NCI-H526 treated with DMSO at 0.1 percent for 48 hours (cell line): ENCODE measurements around the gene CDK6.

ENCODE experiments used
- DNase-seq: peaks from one replicate; lab custom pipeline; 2025; lab: John Stamatoyannopoulos, UW

CDK6 gene

DNA sequence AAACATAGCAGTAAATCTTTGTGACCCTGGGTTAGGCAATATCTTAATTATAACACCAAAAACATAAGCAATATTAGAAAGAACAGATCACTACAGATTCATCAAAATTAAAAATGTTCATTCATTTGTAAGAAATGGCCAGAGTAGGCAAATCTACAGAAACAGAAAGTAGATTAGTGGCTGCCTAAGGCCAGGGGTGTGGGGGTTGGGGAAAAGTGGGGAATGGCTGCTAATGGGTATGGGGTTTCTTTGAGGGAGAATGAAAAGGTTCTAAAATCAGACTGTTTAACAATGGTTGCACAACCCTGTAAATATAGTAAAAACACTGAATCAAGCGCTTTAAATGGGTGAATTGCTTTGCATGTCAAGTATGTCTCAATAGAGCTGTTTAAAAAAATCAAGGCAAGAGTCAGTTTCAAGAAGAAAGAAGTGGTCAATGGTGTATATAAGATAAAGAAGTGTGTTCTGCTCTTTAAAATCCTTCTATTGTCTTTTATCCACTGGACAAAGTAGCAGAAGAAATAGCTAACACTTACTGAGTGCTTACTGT, 42.6 kb downstream of the CDK6 start:
- no peak for DNase-seq

DNA sequence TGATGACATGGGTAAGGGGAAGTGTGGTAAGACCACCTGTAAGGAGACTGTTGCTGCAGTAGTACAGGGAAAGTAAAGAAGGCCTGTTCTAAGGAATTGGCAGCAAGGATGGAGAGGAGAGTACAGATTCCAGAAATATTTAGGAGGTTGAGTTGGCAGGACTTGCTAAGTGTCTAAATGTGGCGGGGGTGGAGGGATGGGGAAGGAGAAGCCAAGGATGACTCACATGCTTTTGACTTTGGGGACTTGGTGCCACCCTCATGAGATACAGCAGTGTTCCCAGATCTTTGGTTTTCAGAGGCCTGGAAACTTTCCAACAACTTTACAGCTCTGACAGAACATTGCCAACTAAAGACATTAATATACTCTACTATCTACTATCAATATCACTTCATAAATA, 45.4 kb downstream of the CDK6 start:
- DNase-seq: no peak

DNA sequence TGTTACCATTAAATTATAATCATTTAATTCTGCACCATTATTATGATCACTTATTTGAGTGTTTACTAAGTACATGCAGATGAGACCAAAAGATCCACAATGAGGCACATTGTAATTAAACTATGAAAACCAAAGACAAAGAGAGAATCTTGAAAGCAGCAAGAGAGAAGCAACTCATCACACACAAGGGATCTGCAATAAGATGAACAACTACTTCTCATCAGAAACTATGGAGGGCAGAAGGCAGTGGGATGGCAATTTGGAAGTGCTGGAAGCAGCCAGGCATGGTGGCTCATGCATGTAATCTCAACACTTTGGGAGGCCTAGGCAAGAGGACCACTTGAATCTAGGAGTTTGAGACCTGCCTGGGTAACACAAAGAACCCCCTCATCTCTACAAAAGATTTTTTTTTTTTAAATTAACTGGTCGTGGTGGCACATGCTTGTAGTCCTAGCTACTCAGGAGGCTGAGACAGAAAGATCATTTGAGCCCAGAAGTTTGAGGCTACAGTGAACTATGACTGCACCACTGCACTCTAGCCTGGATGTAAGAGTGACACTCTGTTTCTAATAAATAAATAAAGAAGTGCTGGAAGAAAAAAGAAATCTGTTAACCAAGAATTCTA, 47.7 kb downstream of the CDK6 start:
- no peak for DNase-seq

DNA sequence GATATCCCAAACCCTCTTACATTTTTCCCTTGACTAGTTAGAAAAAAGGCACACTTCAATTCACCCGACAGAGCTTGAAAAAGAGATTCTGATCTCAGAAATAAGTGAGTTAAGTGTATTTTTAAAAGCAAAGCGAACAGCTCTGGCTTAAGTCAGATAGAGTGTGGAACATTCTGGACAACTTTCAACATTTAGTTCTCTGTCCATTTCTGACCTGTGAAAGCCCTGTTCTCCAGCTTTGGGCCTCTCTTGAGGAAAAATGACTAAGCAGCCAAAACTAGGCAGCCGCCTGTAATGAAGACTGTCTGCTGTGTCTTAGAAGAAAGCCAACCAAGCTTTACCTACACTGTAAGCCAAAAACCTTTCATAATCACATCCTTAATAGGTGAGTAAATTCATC, 50.5 kb downstream of the CDK6 start:
- DNase-seq: no peak

DNA sequence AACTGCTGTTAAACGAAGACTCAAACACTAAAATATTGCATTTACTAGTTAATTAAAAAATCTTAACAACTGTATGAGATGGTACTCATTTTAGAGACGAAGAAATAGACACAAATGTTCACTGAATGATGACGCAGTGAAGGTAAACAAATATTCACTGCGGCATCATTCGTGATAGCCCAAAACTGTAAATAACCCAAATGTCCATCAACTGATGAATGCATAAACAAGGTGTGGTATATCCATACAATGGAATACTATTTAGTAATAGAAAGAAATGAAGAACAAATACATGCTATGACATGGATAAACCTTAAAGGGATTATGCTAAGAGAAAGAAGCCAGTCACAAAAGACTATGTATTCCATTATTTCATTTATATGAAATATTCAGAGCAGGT, 51.4 kb downstream of the CDK6 start:
- DNase-seq: no peak

DNA sequence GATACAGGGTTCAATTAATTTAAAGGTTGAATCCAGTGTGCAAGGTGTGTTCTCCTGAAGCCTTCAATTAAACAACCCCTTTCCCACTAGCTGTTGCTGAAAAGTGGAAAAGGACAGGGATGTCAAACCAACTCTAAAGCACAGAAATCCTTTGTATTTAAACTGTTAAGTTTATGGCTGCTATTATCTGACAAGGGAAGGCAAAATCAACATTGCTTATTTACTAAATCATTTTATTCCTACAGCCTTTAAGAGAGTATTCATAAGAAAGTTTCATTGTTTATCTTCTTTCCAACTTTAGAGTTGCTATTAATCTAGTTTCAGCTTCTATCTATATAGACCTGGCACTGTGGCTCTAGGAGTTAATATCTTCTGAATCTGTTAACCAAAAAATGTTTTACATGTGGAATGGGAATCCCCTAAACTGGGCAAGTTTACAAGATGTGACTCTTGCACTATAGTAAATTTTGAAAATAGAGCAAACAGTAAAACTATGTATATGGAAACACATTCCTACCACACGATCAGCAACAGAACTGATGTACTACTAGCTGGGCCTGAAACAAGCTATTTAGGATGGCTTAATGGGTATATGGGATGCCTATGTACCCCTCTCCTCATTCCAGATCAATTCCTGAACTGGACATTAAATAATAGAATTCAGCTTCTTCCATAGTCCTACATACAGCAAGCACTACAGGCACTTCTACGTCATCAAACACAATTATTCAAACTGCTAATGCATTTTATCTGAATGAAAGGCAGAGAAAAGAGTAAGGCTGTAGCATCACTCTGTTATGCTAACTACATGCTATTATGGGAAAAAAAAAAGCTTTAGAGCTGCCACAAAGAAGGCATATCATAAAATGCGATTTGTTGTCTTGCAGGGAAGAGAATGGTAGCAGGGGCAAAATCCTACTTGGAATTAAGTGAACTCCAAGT, 52.8 kb downstream of the CDK6 start:
- DNase-seq: no peak

DNA sequence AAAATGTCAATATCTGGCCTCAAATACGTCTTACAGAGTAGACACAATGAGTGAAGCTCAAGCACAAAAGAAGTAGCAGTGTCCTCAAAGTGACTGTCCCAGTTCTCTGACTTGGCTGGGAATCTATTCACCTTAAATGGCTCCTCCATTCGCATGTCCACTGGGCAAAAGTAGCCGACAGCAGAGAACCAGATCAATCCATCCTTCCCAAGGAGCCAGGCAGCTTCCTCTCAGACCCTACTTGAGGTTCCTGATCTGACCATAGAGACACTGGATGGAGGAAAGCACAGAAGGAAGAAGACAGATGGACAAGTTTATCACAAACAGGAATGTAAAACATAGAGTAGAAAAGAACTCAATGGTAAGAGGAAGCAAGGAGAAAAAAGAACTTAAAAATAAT, 53.5 kb downstream of the CDK6 start:
- no peak for DNase-seq

DNA sequence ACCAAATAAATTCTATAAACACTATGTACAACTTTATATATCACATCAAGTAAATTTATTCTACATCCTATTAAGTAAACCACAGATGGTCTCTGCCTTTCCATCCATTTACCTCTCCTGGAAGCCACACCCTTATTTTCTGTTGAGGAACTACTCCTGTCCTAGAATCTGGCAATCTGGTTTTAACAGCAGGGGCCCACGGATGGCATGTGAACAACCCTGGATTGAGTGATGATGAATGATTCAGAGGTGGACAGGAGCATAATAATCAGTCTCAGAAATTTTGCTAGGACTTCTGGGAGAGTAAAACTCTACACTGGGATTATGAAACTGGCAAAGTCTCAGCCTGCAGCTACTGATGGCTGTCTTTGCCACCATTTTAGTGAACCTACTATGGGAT, 54.1 kb downstream of the CDK6 start:
- DNase-seq: no peak

DNA sequence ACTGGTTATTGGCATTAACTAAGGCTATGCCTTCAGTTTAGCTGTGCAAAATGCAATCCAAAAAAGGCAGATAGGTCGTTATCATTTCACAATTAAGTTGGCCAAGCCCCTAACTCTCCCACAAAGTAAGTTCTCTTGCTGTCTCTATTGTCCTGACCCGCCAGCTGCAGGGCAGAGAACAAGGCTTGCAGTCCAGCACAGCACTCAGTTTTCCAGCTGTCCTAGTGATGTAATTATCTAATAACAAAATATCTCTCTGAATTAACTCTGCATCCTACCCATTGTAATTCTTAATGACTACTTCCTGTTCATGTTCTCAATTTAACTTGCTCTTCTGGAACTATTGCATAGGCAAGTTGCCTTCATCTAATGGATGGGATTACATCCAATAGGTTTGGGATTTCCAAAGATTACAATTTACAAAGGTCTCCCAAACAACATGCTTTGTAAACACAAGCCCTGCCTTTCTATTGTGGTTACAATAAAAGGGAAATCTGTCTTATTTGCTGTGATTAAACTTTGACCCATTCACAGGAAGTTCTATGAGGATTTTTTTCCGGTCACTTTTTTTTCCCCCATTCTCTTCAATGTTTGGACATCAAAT, 55.2 kb downstream of the CDK6 start:
- DNase-seq: no peak

DNA sequence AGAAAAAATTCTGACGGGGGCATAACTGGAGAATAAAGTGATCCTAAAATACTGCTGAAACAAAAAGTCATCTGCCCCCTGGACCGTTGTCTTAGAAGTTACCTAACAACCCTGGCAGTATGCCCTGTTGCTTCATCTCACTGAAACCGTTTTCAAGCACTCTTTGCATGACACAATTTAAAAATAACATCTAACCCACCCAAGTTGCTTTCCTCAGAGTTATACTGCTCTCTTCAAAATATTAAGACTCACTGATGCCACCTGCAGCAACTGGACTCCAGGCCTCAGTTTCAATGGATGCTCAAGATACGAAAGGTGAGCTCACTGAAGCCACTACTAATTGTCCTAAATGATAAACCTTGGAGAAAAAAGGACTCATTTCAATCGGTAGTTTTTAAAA, 57.4 kb downstream of the CDK6 start:
- no peak for DNase-seq

DNA sequence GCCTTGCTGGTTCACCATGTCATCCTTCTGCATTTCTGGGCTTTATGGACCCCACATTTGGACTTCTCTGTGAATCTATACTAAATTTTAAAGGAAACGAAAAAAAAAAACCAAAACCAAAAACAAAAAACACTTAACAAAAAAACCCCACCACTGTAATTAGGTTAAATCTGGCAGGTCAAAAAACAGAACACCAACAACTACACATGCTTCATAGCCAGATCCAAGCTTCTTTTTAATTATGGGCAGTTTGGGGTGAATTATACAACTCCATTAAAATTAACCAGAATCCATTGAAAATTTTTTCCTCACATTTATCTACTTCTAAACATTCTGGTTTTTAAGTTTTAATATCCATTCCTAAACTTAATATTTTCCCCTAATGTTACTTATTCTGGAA, 58.4 kb downstream of the CDK6 start:
- no peak for DNase-seq

DNA sequence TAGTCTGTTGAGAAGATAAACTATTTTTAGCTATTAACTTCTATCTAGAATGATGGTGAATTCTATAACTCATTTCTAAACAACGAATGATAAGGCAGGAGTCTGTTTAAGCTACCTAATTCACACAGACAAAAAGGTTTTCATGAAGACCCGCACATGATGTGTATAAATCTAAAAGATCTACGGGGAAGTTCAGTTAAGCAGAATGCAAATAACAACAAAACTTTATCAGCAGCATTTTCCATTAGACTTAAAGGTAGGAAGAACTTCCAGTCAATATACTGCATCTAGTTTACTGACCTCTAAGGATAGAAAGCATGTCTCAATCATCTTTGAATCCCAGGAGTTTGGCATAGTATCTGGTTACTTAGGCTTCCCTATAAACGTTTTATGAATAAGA, 62.6 kb downstream of the CDK6 start:
- DNase-seq: no peak

DNA sequence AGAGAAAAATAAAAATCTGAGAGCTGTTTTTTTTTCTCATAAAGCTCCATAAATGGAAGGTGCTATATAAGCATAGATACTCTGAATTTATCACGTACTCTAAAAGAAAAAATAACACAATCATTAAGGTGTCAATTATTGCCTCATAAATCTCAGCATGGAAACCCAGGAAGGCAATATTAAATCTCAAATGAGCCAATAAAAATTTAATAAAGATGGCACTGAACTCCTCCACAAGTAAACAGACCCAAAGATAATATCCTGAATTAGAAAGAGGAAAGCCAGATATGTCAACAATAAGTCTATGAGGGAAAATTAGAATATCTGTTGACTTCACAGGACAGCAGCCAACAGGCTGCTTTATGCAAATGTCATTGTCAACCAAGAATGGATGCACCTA, 66.5 kb downstream of the CDK6 start:
- DNase-seq: no peak

DNA sequence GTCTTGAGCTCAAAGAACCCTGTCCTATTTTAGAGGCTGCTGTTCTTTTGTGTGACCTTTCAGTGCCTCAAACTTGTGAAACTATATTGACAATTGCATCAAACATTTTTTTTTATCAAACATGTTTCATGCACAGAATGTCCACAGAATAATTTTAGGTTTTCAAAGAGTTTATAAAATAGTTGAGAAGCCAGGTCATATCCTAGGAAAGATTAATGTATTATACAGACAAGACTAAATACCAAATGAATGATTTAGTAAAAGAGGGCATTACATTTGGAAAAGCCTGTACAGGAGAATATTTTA, 67.0 kb downstream of the CDK6 start:
- no peak for DNase-seq

DNA sequence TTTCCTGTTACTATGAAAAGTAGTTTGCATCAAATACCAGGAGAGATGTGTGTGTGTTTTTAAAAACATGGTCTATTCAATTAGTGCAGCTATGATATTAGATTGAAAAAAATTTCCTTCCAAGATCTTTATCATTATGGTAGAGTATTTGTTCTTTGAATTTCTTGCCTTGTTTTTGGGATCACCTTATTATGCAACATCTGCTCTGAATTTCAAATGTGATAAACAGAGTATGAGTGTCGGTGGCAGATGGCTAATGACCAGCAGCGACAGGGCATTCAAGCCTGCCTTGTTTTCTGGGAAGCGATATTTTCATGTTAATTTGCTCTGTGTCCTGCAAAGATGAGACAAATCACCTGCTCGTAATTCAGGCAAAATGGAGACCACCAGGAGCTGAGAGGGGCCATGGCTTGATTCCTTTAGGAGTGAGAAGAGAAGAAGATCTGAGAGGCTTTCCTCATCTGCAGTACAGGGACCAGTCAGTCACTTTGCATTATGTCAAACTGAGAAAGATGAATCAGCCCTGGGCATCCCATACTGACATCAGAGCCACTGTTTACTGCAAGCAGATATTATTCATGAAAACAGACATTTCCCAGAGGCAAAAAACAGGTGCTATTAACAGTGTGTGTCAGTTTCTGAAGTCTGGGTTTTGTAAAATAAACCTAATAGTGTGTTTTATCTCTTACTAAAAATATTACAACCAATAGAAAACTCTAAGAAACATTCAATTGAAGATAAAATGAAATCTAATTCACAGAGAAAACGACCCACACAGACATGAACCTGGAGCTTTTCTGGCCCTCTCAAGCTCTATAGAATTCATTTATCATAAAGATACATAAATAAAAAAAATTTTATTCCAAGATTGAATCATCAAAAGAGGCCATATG, 67.6 kb downstream of the CDK6 start:
- peak; percentile 68 for DNase-seq

DNA sequence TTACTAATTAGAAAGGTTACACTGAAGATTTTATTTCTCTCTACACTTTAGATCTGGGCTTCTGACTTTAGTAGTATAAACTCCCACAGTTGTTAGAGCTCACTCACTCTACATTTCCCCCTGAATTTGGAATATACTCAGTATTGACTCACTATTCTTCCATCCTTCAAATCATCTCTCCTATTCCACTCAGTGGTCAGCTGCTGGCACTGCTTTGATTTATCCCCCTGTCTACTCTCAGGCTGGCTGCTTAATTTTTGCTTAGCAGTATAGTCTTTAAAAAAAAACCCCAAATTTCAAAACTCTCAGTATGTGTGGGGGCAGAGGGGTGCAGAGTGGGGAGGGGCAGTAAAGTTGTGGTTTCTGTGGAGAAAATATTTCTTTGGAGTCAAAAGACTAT, 68.9 kb downstream of the CDK6 start:
- no peak for DNase-seq

DNA sequence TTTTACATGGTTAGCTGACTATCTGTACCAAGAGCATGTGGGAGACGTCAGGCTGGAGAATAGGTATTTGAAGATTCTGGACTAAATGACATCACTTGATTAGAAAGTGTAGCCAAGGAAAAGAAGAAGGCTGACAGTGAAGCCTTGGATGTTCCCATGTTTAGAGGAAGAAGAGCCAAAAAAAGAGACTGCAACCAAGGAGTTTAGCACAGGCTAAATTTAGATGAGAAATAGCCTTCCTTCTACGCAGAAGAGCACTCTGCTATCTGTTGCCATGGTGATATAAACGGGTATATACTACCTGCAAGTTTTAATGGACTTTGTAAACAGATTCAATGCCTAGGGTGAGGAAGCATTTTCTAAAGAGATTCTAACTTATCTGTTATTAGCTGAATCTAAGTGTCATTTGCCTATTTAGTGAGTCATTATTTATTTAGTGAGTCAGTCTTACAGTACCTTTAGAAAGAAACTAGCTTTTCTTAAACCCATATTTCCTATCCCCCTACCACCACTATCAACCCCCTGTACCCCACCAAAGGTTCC, 69.8 kb downstream of the CDK6 start:
- DNase-seq: peak; percentile 14

DNA sequence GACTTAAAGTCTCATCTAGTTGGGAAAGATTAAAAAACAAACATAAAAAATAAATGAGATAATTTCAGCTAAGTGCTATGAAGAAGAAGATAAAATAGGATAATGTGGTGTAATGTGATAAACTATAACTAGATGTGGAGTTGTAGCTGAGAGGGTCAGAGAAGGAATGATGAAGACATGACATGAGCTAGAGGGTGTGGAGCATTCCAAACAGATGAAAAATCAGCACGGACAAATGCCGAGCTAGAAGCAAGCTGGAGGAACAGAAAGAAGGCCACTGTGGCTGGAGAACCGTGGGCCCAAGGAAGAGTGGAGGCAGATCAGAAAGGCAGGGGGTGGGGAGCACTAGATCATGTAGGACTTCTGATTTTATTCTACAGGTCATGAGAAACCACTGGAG, 70.6 kb downstream of the CDK6 start:
- no peak for DNase-seq

DNA sequence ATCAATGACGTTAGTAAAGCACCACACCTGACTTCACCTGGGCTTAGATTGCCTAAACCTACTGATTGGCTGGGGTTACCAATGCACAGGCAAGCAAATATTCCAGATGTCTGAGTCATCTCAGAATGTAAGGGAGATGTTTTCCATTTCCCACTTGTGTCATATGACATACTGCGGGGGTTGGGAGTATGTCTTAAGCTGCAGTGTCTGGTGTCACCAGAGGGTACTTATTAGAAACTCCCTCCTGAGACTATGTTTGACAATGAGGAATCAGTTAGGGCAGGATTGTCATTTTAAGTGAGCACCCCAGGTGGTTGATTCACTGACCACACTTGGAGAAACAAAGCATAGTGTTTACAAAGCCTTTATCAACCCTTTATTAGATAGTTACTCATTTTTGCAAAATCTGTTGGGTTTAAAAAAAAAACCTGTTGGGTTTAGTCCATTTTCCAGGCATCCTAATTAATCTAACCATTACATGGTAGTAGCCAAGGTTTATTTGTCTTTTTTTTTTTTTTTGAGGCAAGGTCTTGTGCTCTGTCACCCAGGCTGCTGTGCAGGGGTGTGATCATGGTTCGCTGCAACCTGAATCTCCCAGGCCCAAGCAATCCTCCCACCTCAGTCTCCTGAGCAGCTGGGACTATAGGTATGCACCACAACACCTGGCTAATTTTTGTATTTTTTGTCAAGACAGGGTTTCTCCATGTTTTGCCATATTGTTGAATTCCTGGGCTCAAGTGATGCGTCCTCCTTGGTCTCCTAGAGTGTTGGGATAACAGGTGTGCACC, 72.5 kb downstream of the CDK6 start:
- DNase-seq: no peak

DNA sequence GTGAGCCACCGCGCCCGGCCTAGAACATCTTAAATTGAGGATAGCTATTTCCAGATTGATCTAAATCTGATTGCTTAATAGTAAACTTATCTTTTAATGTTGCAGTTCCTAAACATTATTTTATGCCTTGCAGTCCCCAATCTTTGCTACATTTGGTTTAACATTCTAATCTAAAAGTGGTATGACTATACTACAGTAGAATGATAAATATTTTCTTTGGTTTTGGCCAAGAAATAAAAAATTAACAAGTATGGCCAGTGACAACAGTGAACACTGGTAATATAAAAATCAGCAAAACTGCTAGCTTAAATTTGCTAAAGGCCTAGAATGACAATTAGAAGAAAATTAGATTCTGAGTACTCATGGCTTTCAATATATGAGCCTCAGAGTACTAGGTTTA, 73.5 kb downstream of the CDK6 start:
- DNase-seq: no peak
